GM19025 (cell line): Measurements from ENCODE around the gene N4BP2L2.
A peak's percentile ranks its signal among the peaks of the same experiment; 100 is the strongest.

Source experiments
- ATAC-seq: cut with Tn5 transposase; IDR thresholded peaks from one replicate; pipeline ENCODE4 v1.9.1; 2021; ENCODE audit warnings: mild to moderate bottlenecking, low read depth, moderate library complexity; ENCODE audit not compliant: unreplicated experiment

The N4BP2L2 gene

GRCh38 chr13:32535115-32535514 is 3.5 kb downstream of the N4BP2L2 start:
- ATAC-seq = no peak

GRCh38 chr13:32530841-32531253 is 7.7 kb downstream of the N4BP2L2 start:
- peak; percentile 72 for ATAC-seq

- ATAC-seq = no peak
Observed at GRCh38 chr13:32528358-32528757, 10.2 kb downstream of the N4BP2L2 start.

GRCh38 chr13:32527151-32527550 is 11.4 kb downstream of the N4BP2L2 start:
- no peak for ATAC-seq

- no peak for ATAC-seq
Observed at GRCh38 chr13:32525766-32526165, 12.8 kb downstream of the N4BP2L2 start.

- no peak for ATAC-seq
Observed at GRCh38 chr13:32515246-32515645, 23.3 kb downstream of the N4BP2L2 start.

GRCh38 chr13:32511482-32511881 is 27.1 kb downstream of the N4BP2L2 start:
- no peak for ATAC-seq

GRCh38 chr13:32504876-32505275 is 33.7 kb downstream of the N4BP2L2 start:
- ATAC-seq = no peak

GRCh38 chr13:32504263-32504662 is 34.3 kb downstream of the N4BP2L2 start:
- ATAC-seq = no peak

- no peak for ATAC-seq
Observed at GRCh38 chr13:32503727-32504126, 34.9 kb downstream of the N4BP2L2 start.

GRCh38 chr13:32501064-32501463 is 37.5 kb downstream of the N4BP2L2 start:
- no peak for ATAC-seq

- ATAC-seq = no peak
Observed at GRCh38 chr13:32499538-32500210, 38.9 kb downstream of the N4BP2L2 start.

GRCh38 chr13:32497589-32497988 is 41.0 kb downstream of the N4BP2L2 start:
- ATAC-seq = no peak

- no peak for ATAC-seq
Observed at GRCh38 chr13:32496599-32497160, 41.9 kb downstream of the N4BP2L2 start.

GRCh38 chr13:32495841-32496240 is 42.8 kb downstream of the N4BP2L2 start:
- no peak for ATAC-seq

- no peak for ATAC-seq
Observed at GRCh38 chr13:32495429-32495828, 43.2 kb downstream of the N4BP2L2 start.

GRCh38 chr13:32491028-32491427 is 47.6 kb downstream of the N4BP2L2 start:
- ATAC-seq = no peak

GRCh38 chr13:32476892-32477291 is 61.7 kb downstream of the N4BP2L2 start:
- no peak for ATAC-seq

- no peak for ATAC-seq
Observed at GRCh38 chr13:32476021-32476731, 62.4 kb downstream of the N4BP2L2 start.

GRCh38 chr13:32474999-32475792 is 63.4 kb downstream of the N4BP2L2 start:
- no peak for ATAC-seq

GRCh38 chr13:32473650-32474049 is 64.9 kb downstream of the N4BP2L2 start:
- no peak for ATAC-seq
